GM12873 (cell line): Measurements from ENCODE around the gene C5AR2.

Experiments
- CTCF ChIP-seq: IDR thresholded peaks from 2 replicates; pipeline ENCODE4 v1.5.1; 2012; ENCODE audit warnings: low read depth, mild to moderate bottlenecking, moderate library complexity, low read length, control low read depth; ENCODE audit not compliant: insufficient read depth; ENCODE audit errors: missing control alignments

The C5AR2 gene

GRCh38 chr19:47373246-47374240, 41.6 kb downstream of the C5AR2 start:
- no peak for TF ChIP-seq CTCF

GRCh38 chr19:47374876-47375693, 43.1 kb downstream of the C5AR2 start:
- TF ChIP-seq CTCF: no peak

GRCh38 chr19:47375694-47376588, 44.0 kb downstream of the C5AR2 start:
- no peak for TF ChIP-seq CTCF

GRCh38 chr19:47376589-47377144, 44.7 kb downstream of the C5AR2 start:
- TF ChIP-seq CTCF: no peak

GRCh38 chr19:47377208-47377701, 45.3 kb downstream of the C5AR2 start:
- no peak for TF ChIP-seq CTCF

GRCh38 chr19:47377801-47378200, 45.8 kb downstream of the C5AR2 start:
- TF ChIP-seq CTCF: no peak
